H1 (cell line): ENCODE measurements around the gene ZNF618. TPM values are rescaled to one million over a fixed set of nuclear protein-coding genes. Genes with fewer than 3 reads are reported as not detected.

Experiments
- CTCF ChIA-PET: fragments of 300-600 bp; sonication (Branson Sonifier 250); formaldehyde crosslinking; loops from one replicate; lab custom pipeline; 2021; ENCODE audit not compliant: partially characterized antibody; lab: Charles Lee
- POLR2A ChIA-PET: fragments of 300-600 bp; sonication (Branson Sonifier 250); formaldehyde crosslinking; loops from one replicate; lab custom pipeline; 2021; ENCODE audit warnings: inconsistent platforms; ENCODE audit not compliant: partially characterized antibody; lab: Charles Lee
- DNase-seq, 2 experiments: peaks; one replicate each; pipeline versions ENCODE4 v3.0.0 to v3.0.0-alpha.2; 2010 to 2022; ENCODE audit warnings: low spot score in 2 of 2, low read depth in 1 of 2, mixed read lengths in 1 of 2
- FAIRE-seq: peaks from 2 replicates; lab custom pipeline; 2011; peaks lifted over from hg19 to GRCh38; lab: Jason Lieb, UNC
- H2AFZ ChIP-seq: 2 replicates; pipeline ENCODE4 v1.8.1; 2012; ENCODE audit warnings: low read length, inconsistent platforms
- H2AK5ac ChIP-seq: 2 replicates; pipeline ENCODE4 v1.6.1; 2013; ENCODE audit warnings: low read depth, low read length
- H2BK120ac ChIP-seq: replicated peaks from 2 replicates; pipeline ENCODE3; 2013; ENCODE audit warnings: low read depth, low read length, inconsistent platforms
- H2BK12ac ChIP-seq: 2 replicates; pipeline ENCODE4 v1.6.1; 2013; ENCODE audit warnings: low read depth, low read length
- H2BK15ac ChIP-seq: 2 replicates; pipeline ENCODE4 v1.6.1; 2013; ENCODE audit warnings: low read length
- H2BK20ac ChIP-seq: 2 replicates; pipeline ENCODE4 v1.6.1; 2013; ENCODE audit warnings: low read length
- H2BK5ac ChIP-seq: 2 replicates; pipeline ENCODE4 v1.6.1; 2013; ENCODE audit warnings: low read depth, low read length
- H3K14ac ChIP-seq: 2 replicates; pipeline ENCODE4 v1.6.1; 2013; ENCODE audit warnings: inconsistent platforms; ENCODE audit not compliant: insufficient read length
- H3K18ac ChIP-seq: 2 replicates; pipeline ENCODE4 v1.6.1; 2013; ENCODE audit warnings: low read length; ENCODE audit errors: extremely low read depth
- H3K23ac ChIP-seq: 2 replicates; pipeline ENCODE4 v1.6.1; 2013; ENCODE audit warnings: inconsistent platforms; ENCODE audit not compliant: insufficient read length
- H3K23me2 ChIP-seq: 2 replicates; pipeline ENCODE4 v1.6.1; 2013; ENCODE audit warnings: low read depth, low read length
- H3K27ac ChIP-seq: 2 replicates; pipeline ENCODE4 v1.6.1; 2011; ENCODE audit warnings: low read depth, low read length, inconsistent platforms
- H3K27me3 ChIP-seq, 4 experiments: replicated peaks in 1 of 4; 1 replicate in 1 of 4; 2 replicates in 3 of 4; pipeline versions ENCODE4 v1.6.1 to v1.8.1; 2011 to 2013; ENCODE audit warnings: low read length in 3 of 4, mild to moderate bottlenecking in 3 of 4, inconsistent platforms in 2 of 4, mixed read lengths in 2 of 4, moderate library complexity in 1 of 4; ENCODE audit not compliant: control insufficient read depth in 3 of 4, insufficient read depth in 3 of 4; ENCODE audit errors: extremely low read depth in 1 of 4
- H3K36me3 ChIP-seq, 4 experiments: 2 replicates each; pipeline versions ENCODE4 v1.6.1 to v1.8.1; 2011 to 2013; ENCODE audit warnings: mild to moderate bottlenecking in 4 of 4, low read length in 3 of 4, moderate library complexity in 2 of 4, control low read depth in 1 of 4, inconsistent platforms in 1 of 4; ENCODE audit not compliant: insufficient read depth in 4 of 4, control insufficient read depth in 2 of 4
- H3K4ac ChIP-seq: replicated peaks from 2 replicates; pipeline ENCODE3; 2013; ENCODE audit warnings: low read length, low read depth, mixed read lengths, inconsistent platforms; ENCODE audit not compliant: insufficient read length
- H3K4me1 ChIP-seq, 4 experiments: replicated peaks in 1 of 4; 1 replicate in 1 of 4; 2 replicates in 3 of 4; pipeline versions ENCODE4 v1.6.1 to v1.8.1; 2011 to 2013; ENCODE audit warnings: low read length in 3 of 4, inconsistent platforms in 2 of 4, mixed read lengths in 1 of 4; ENCODE audit not compliant: insufficient read depth in 4 of 4, control insufficient read depth in 3 of 4
- H3K4me2 ChIP-seq, 2 experiments: 2 replicates each; pipeline versions ENCODE4 v1.6.1 to v1.8.1; 2011 to 2013; ENCODE audit warnings: low read depth in 2 of 2, low read length in 2 of 2, control low read depth in 1 of 2, inconsistent platforms in 1 of 2, mild to moderate bottlenecking in 1 of 2; ENCODE audit not compliant: insufficient read depth in 1 of 2
- H3K4me3 ChIP-seq, 4 experiments: fragments of 200-600, 300-600 bp in 1 of 4; sonication (generic), shearing (Covaris generic), sonication (Bioruptor Twin) in 1 of 4; 2 replicates each; pipeline versions ENCODE4 v1.5.1 to v1.8.1; 2011 to 2016; ENCODE audit warnings: low read length in 4 of 4, low read depth in 3 of 4, control low read depth in 2 of 4, inconsistent platforms in 2 of 4, mild to moderate bottlenecking in 2 of 4, mixed read lengths in 1 of 4, moderate library complexity in 1 of 4; ENCODE audit not compliant: insufficient read depth in 2 of 4; ENCODE audit errors: extremely low read depth in 1 of 4
- H3K56ac ChIP-seq: replicated peaks from 2 replicates; pipeline ENCODE3; 2013; ENCODE audit warnings: low read depth, mild to moderate bottlenecking, mixed read lengths, low read length, inconsistent platforms; ENCODE audit not compliant: insufficient read length
- H3K79me1 ChIP-seq: 2 replicates; pipeline ENCODE4 v1.6.1; 2013; ENCODE audit warnings: low read depth, low read length, control low read depth
- H3K79me2 ChIP-seq, 2 experiments: 2 replicates each; pipeline versions ENCODE4 v1.6.1 to v1.8.1; 2012 to 2013; ENCODE audit warnings: low read length in 2 of 2, mild to moderate bottlenecking in 2 of 2, inconsistent platforms in 1 of 2; ENCODE audit not compliant: insufficient read depth in 2 of 2, control insufficient read depth in 1 of 2
- H3K9ac ChIP-seq, 4 experiments: replicated peaks in 1 of 4; 1 replicate in 1 of 4; 2 replicates in 3 of 4; pipeline versions ENCODE4 v1.6.1 to v1.8.1; 2011 to 2013; ENCODE audit warnings: low read depth in 3 of 4, low read length in 3 of 4, control low read depth in 2 of 4, mild to moderate bottlenecking in 2 of 4, moderate library complexity in 2 of 4, inconsistent platforms in 1 of 4; ENCODE audit errors: extremely low read depth in 1 of 4
- H3K9me3 ChIP-seq, 2 experiments: 2 replicates each; pipeline versions ENCODE4 v1.6.1 to v1.8.1; 2012 to 2013; ENCODE audit warnings: mild to moderate bottlenecking in 2 of 2, moderate library complexity in 2 of 2, control low read depth in 1 of 2, inconsistent platforms in 1 of 2, low read depth in 1 of 2, low read length in 1 of 2, mixed read lengths in 1 of 2; ENCODE audit not compliant: insufficient read depth in 2 of 2
- H4K20me1 ChIP-seq, 2 experiments: replicated peaks in 1 of 2; 2 replicates each; pipeline versions ENCODE3 to v1.8.1; 2011 to 2013; ENCODE audit warnings: inconsistent platforms in 2 of 2, low read length in 2 of 2, mild to moderate bottlenecking in 1 of 2; ENCODE audit not compliant: insufficient read depth in 2 of 2, control insufficient read depth in 1 of 2
- H4K5ac ChIP-seq: 2 replicates; pipeline ENCODE4 v1.6.1; 2013; ENCODE audit warnings: low read length, low read depth, mixed read lengths, inconsistent platforms; ENCODE audit not compliant: insufficient read length
- H4K8ac ChIP-seq: 2 replicates; pipeline ENCODE4 v1.8.0; 2013; ENCODE audit warnings: mild to moderate bottlenecking, moderate library complexity, low read length, inconsistent platforms; ENCODE audit not compliant: insufficient read depth; ENCODE audit errors: extremely low read depth
- H4K91ac ChIP-seq: replicated peaks from 2 replicates; pipeline ENCODE3; 2013; ENCODE audit warnings: low read length, mixed read lengths, inconsistent platforms; ENCODE audit not compliant: insufficient read length
- ATF3 ChIP-seq: IDR thresholded peaks from 2 replicates; pipeline ENCODE4 v1.6.1; 2011; ENCODE audit warnings: low read depth, mild to moderate bottlenecking, low read length; ENCODE audit not compliant: insufficient read depth
- CTBP2 ChIP-seq: IDR thresholded peaks from 2 replicates; pipeline ENCODE4 v1.7.0; 2011; ENCODE audit warnings: borderline replicate concordance, mild to moderate bottlenecking, moderate library complexity, mixed read lengths, low read length; ENCODE audit not compliant: insufficient read depth, insufficient read length
- JUN ChIP-seq: IDR thresholded peaks from 2 replicates; pipeline ENCODE4 v1.6.1; 2011; ENCODE audit warnings: low read depth, mild to moderate bottlenecking, improper control_type of control experiment, low read length
- JUND ChIP-seq: IDR thresholded peaks from 2 replicates; pipeline ENCODE4 v1.6.1; 2011; ENCODE audit warnings: mild to moderate bottlenecking, improper control_type of control experiment, low read length
- MAFK ChIP-seq: IDR thresholded peaks from 2 replicates; pipeline ENCODE4 v1.6.1; 2012; ENCODE audit warnings: low read depth, mild to moderate bottlenecking, improper control_type of control experiment, low read length
- NANOG ChIP-seq: IDR thresholded peaks from 2 replicates; pipeline ENCODE4 v1.6.1; 2011; ENCODE audit warnings: low read length, low read depth, mild to moderate bottlenecking, inconsistent platforms; ENCODE audit not compliant: insufficient read depth, poor library complexity, severe bottlenecking
- RBBP5 ChIP-seq: IDR thresholded peaks from 2 replicates; pipeline ENCODE4 v1.7.1; 2012; ENCODE audit warnings: low read depth, mild to moderate bottlenecking, inconsistent platforms, low read length, moderate library complexity, borderline replicate concordance
- SP2 ChIP-seq: IDR thresholded peaks from 2 replicates; pipeline ENCODE4 v1.6.1; 2012; ENCODE audit warnings: mild to moderate bottlenecking, low read length, inconsistent platforms
- USF2 ChIP-seq: IDR thresholded peaks from 2 replicates; pipeline ENCODE4 v1.6.1; 2011; ENCODE audit warnings: low read length, improper control_type of control experiment
- WGBS, 2 experiments: shearing (Covaris generic) in 1 of 2; methylation state at CpG; one replicate each; pipeline versions ENCODE4 v1.1.6 to v1.1.7; 2013 to 2015; ENCODE audit warnings: low lambda C conversion rate in 2 of 2, mixed read lengths in 2 of 2, inconsistent platforms in 1 of 2, low coverage in 1 of 2, missing lambda C conversion rate in 1 of 2; ENCODE audit not compliant: insufficient replicate concordance in 2 of 2, insufficient coverage in 1 of 2, insufficient read length in 1 of 2; ENCODE audit errors: extremely low coverage in 1 of 2, missing lambda C conversion rate in 1 of 2; 5-methylcytosine and 5-hydroxymethylcytosine counted together
- polyA plus RNA-seq, 7 experiments: library from polyadenylated mRNA; depleted of rRNA in 3 of 7; stranded (reverse) in 5 of 7; unstranded in 2 of 7; fragments of >200 nt in 5 of 7; fragments of 200-250 nt in 2 of 7; gene quantifications; 1 replicate in 5 of 7; 2 replicates in 1 of 7; 4 replicates in 1 of 7; pipeline versions ENCODE4 v1.2.1 to v1.2.3, GENCODE V29; 2011 to 2013; ENCODE audit warnings: missing spikeins in 2 of 7, mixed read lengths in 2 of 7
- total RNA-seq: library from RNA; stranded (reverse); fragmentation: NEBNext Ultra II Directional; extraction: Animal tissue kit (Norgen Biotek cat#: 25700); gene quantifications from 2 replicates; pipeline ENCODE4 v1.2.1, GENCODE V29; 2021

The ZNF618 gene
- total and polyA plus RNA-seq, 2 of the 8 experiments (the other 6 are each of a cell fraction or from before 2014, with no cell fraction given), result 9.6 to 28.5 TPM

DNA sequence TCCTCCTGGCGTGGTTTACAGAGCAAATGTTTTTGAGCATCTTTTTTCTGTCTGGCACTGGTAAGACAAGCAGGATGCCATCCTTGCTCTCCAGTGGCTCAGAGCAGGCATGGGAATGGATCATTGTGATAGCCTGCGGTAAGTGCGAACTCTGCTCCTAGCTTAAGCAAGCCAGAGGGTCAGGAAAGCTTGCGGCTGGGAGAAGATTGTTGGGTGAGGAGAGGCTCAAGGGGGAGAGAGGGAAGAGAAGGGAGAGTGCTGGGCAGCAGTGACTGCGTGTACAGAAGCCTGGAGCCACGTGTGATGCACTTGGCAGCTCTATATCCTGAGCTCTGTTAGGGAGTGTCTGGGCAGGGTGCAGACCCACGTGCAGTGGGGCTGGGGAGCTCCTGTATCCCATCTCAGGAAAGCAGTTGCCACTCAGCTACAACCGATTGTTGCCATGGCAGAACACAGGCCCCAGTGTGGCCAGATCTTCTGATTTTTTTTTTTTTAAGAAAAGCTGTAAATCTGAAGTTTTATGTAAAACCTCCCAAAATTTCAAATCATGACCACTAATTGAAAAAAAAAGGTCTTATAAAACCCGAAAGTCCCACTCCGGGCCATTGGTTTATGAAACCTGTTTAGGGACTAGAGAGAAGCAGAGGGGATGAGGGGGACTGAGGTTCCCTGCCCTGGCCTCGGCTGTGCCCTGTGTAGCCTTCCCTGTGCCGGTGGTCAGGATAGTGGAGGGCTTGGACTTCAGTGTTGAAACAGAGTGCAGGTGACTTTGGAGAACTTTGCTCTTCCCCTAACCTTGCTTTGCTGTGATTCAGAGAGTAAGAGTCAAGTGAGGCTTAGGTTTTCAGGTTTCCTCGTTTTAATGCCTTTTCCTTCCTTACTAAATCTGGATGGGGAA is 67.3 kb downstream of the ZNF618 start:
- H3K18ac ChIP-seq, result no peak overlapping the region
- no peak overlapping the region for H2BK20ac ChIP-seq
- no peak overlapping the region; the same call in 1 of the 2 replicates for H2AK5ac ChIP-seq
- POLR2A ChIA-PET, result interaction anchor here (0.7 kb wide), 1 partner anchor 39 kb away, joined by 6 read pairs; no protein-coding TSS in a partner anchor
- H3K36me3 ChIP-seq, result no peaks in the 10 kb centered on the region
- no peak overlapping the region for H3K4me3 ChIP-seq
- H4K8ac ChIP-seq, result no peak overlapping the region
- no peak overlapping the region for H2BK5ac ChIP-seq
- H3K27me3 ChIP-seq, result no peaks in the 10 kb centered on the region
- H3K4me1 ChIP-seq, result peaks cover 0 to 6% (median 4%) of the 10 kb centered on the region in 4 experiments; a peak in 4 of 7 replicates
- no peak overlapping the region for H4K91ac ChIP-seq
- H3K14ac ChIP-seq, result no peak overlapping the region
- FAIRE-seq (no peak), DNase-seq (peak in 1 of 2 experiments; percentile 39)
- H2BK15ac ChIP-seq, result no peak overlapping the region
- H4K20me1 ChIP-seq, result peaks cover 2% of the 10 kb centered on the region in 2 experiments
- no peak overlapping the region for H4K5ac ChIP-seq
- H3K23ac ChIP-seq, result no peak overlapping the region
- H3K23me2 ChIP-seq, result no peaks in the 10 kb centered on the region
- H3K79me1 ChIP-seq, result peaks cover 4% of the 10 kb centered on the region
- no peak overlapping the region for H2AFZ ChIP-seq
- no peaks in the 10 kb centered on the region for H3K9me3 ChIP-seq
- H3K9ac ChIP-seq, result no peak overlapping the region
- CTCF ChIA-PET, result interaction anchor here (0.7 to 1.7 kb wide), 8 partner anchors 10 to 136 kb away, joined by 3 to 5 read pairs (median 4); no protein-coding TSS in a partner anchor
- H3K27ac ChIP-seq, result no peak overlapping the region
- H2BK120ac ChIP-seq, result no peak overlapping the region
- H3K79me2 ChIP-seq, result peaks cover 0 to 11% of the 10 kb centered on the region in 2 experiments; a peak in 1 of 4 replicates
- H3K56ac ChIP-seq, result no peak overlapping the region
- 84% methylated on average over 13 of the region's 13 CpGs; no CpG with 5 or more reads in 1 of the 2 experiments for WGBS, 2 experiments
- no peak overlapping the region for H3K4me2 ChIP-seq
- H2BK12ac ChIP-seq, result no peak overlapping the region
- H3K4ac ChIP-seq, result no peak overlapping the region
- no peak for TF ChIP-seq ATF3
- TF ChIP-seq NANOG, result no peak
- no peak for TF ChIP-seq CTBP2
- TF ChIP-seq JUN, result no peak
- no peak for TF ChIP-seq MAFK
- no peak for TF ChIP-seq RBBP5
- TF ChIP-seq USF2, result no peak
- TF ChIP-seq JUND, result no peak
- TF ChIP-seq SP2, result no peak
